Peyer's patch (tissue), 4 donors: ENCODE measurements around the gene SGMS1.

Experiments used
- CTCF ChIP-seq, 6 experiments: fragments of 450-650 bp in 4 of 6; fragments of 200-600 bp in 2 of 6; sonication (generic) in 1 of 6; IDR thresholded peaks; one replicate each; pipeline ENCODE4 v1.5.1; 2017 to 2019; ENCODE audit warnings: antibody characterized with exemption in 6 of 6, mild to moderate bottlenecking in 3 of 6, moderate library complexity in 1 of 6
- POLR2A ChIP-seq, 2 donors: fragments of 450-650 bp; IDR thresholded peaks; one replicate each; pipeline ENCODE4 v1.5.1; 2017; ENCODE audit warnings: antibody characterized with exemption in 2 of 2, mild to moderate bottlenecking in 2 of 2, moderate library complexity in 2 of 2

- no peak for TF ChIP-seq POLR2A (IDR thresholded peaks at IDR 0.05)
- TF ChIP-seq CTCF (IDR thresholded peaks at IDR 0.05), result no peak
These were observed 80.9 kb downstream of the SGMS1 start for GRCh38 chr10:50542871-50543270.
